EL (cell line): Measurements from ENCODE around the gene DUS1L.

Source experiments
- DNase-seq: peaks from one replicate; pipeline ENCODE4 v3.0.0-alpha.2; 2016

Gene DUS1L

DNA sequence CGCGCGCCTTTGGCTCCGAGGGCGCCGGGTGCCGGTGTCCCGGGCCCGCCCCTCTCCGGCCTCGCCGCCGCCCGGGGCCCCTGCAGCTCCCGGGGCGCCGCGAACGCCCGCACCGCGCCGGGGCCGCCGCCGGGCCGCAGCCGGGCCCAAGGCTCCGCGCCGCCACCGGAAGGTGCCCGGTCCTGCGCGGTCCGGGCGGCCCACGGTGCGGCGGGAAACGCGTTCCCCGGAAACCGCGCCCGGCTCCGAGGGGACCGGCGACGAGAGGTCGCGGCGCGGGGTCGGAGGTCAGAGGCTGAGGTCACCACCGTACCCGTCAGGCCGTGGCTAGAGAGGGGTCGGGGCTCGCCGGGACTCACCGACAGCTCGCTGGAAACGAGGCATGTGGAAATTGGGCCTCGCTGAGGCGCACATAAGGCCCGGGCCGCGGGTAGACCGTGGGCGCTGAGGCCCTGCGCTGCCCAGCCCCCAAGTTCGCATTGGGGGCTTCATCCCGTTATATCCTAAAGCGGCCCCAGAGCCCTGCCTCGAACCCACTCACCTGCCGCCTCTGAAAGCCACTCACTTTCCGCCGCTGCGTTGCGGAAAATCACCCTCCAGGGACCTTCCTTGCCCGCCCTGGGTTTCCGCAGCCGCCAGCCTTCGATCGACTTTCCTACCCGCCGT, at the start of gene DUS1L:
DUS1L (minus strand) TSS at position 167 of the 666 bp plus-strand sequence. CDS start 745 bp downstream, outside the sequence.
- peak; percentile 43 for DNase-seq

DNA sequence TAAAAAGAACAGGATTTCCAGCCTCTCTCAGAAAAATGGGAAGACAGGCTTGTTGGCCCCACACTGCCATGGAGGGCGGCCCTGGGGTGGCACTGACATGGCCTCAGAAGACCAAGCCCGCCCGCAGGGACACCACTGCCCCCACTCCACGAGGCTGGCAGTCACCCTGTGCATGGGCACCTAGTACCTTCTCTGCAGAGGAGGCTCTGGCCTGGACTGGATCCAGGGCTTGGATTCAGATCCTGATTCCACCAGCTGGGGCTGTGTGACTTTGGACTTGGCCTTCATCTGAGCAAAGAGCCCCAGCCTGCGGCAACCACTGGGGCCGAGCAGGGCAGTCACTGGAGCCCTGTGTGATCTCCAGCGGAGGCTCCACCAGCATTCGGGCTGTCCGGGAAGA, 49.3 kb upstream of the DUS1L start:
- DNase-seq: no peak

DNA sequence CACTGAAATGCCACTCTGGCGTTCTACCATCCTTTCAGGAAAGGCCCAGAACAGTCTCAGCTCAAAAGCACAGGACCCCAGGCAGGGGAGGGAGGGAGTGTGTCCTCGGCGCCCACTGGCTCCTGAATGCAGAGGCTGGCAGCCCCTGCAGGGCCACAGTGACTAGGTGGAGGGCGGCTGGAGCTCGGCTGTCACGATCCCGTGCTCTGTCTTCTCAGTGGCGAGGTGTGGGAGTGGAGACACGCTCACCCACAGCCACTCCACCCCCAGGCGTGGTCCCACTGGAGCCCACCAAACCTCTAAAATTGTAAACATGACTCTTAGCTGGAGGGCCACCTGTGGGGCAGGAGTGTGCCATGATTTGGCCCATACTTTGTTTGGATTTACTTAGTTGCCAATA, 48.8 kb upstream of the DUS1L start:
- DNase-seq: no peak

DNA sequence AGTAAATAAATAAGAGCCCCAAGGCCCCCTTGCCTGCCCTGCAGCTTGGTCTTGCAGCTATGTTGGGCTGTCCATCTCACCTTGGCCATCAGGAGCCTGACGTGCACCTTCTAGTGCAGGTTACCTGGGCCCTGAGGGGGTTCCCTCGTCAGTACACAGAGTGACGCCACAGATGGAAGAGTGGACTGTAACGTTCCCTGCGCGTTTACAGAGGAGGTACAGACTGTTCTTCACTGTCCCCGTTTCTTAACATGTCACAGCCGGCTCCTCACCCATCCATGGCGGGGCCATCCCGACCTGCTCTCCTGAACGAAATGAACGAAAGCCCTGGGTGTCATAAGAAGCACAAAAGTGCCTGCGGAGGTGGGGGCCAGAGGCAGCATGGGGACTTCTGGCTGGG, 48.3 kb upstream of the DUS1L start:
- no peak for DNase-seq

DNA sequence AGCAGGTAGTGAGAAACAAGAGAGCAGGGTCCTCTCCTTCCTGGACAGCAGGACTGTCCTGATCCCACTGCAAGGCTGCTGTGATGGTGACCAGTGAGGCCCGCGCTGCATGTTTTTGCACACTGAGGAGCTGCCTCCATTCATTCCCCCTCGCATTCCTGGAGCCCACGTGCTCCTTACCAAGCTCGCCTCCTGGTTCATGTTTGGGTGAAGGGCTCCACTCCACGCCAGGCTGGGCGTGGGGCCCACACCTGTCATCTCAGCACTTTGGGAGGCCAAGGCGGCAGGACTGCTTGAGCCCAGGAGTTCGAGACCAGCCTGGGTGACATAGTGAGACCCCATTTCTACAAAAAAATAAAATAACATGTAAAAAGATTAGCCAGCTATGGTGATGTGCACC, 47.8 kb upstream of the DUS1L start:
- no peak for DNase-seq

DNA sequence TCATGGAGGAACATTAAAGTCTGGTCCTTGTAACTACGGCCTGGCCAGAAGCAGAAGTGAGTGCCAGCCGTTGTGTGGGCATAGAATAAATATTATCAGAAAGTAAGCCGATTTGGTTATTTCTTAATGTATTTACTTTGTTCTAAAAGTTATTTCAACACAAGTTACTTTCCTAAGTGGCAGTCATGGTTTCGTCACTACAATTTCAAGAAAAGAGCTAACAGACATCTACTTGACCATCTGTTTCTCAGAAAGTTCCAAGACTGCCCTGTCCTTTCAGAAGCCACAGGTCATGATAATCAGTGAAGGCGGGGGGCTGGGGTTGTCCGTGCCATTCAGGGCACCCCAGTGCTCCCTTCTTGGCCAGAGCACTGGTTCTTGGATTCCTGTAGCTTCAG, 47.3 kb upstream of the DUS1L start:
- no peak for DNase-seq

DNA sequence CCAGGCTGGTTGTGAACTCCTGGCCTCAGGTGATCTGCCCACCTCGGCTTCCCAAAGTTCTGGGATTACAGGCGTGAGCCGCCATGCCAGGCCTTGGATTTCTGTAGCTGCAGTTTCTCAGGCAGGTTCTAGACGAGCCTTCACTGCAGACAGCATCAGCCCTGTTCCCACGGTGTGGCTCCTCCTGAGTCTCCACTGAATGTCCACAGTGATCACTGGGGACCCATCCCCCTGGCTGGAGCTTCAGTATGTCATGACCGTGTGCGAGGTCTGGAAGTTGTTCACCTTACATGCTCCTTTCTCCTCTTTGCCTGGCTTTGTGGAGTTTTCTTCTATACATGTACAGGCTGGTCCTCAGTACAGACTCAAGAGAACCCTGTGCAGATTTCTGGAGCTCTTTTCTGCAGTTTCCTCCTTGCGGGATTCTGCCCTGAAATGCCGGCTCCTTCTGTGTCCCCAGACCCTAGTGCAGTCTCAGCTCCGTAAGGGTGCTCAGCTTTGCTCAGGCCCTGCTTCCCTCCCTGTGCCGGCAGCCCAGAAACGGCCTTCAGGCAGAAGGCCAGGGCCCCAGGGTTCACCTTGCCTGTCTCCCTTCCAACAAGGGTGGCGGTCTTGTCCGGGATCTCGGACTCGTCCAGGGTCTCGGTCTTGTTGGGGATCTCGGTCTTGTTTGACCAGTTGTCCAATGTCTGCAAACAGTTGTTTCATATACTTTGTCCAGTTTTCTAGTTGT, 46.7 kb upstream of the DUS1L start:
- no peak for DNase-seq

DNA sequence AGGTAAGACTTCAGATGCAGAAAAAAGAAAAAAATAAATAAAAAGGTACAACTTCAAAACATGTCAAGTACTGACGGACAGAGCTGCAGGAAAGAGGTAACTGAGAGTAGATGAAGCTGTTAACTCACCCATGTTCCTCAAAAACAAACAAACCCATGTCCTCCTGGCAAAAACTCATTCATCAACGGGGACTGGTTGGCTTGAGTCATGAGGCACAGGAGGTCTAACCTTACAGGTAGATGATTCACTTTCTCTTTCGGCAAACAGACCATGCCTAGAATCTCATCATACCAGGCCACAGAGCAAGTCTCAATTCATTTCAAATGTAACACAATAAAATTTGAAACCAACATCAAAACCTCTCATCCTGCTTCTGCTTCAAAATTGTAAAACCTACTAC, 44.7 kb upstream of the DUS1L start:
- no peak for DNase-seq

DNA sequence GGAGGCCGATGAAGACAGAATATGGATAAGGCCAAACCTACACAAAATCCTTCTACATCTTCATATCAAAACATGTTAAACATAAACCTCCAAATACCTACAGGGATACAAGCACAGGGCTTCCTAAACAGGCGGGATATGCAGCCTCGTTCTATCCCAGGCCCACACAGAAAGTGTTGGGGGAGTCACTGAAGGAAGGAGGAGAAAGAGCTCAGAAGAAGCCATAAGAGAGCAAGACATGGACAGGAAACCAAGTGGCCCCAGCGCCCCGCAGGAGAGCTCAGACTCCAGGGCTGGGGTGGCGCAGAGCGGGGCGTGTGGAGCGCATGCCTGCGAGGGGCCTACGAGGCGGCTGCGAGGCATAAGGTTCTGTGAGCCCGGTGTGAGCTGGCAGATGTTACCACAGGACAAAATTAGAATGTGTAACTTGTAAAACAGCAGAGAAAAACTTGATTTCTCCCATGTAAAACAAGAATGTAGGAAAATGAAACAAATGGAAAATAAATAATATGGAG, 43.4 kb upstream of the DUS1L start:
- DNase-seq: no peak

DNA sequence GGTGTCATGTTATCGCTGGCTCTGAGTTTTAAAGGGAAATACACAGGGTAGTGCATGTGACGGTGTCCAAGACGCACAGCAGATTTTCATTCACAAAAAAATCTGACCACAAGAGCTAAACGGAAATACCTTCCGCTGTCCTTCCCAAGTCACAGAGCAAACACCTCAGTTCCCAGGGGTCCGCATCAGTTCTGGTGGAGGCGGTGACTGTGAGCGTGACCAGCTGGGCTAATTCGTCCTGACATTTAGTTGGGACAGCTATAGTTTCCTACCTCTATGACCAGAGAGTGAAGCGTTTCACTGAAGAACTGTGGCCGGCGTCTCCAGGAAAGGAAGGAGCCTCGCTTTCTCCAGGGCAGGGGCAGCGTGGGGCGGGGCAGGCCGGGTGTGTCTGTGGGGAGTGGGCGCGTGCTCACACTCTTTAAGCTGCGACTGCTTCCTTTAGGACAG, 42.9 kb upstream of the DUS1L start:
- DNase-seq: no peak

DNA sequence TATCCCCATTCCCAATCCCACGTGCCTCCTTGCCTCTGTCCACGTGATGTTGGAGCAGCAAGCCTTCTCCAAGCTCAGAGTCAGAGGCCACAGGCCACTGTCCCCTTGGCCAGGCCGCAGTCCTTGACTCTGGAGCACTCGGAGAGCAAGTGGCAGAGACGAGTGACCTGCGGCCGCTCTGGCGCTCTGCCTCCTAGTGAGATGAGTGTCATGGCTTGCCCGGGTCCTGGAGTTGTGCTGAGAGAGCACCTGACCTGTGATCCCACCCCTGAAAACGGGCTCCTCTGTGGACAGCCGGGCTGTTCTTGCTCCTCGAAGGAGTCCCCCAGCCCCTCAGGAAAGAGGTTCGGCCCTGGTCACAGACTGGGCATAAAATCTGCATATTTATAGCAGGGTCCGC, 42.4 kb upstream of the DUS1L start:
- no peak for DNase-seq

DNA sequence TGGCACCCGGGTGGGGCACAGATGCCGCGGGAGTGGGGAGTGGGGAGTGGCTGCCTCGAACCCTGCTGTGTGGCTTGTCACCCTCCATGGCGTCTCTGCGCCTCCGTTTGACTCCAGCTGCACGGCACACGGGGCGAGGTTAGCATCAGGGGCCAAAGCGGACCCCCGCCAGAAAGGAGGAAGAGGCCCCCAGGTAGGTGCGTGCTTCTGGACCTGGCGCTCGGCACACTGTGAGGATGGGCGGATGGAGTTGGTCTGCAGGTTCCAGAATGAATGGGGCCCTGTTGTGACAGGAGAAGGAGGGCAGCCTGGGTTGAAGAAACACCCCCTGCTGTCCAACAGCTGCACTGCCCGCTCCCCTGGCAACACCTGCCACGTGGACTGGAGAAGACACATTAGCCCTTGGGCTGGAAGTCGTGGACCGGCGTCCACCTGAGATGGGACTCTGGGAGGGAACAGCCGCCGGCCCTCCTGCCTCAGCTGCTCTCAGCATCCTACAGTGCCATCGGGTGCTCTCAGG, 41.8 kb upstream of the DUS1L start:
- DNase-seq: no peak

DNA sequence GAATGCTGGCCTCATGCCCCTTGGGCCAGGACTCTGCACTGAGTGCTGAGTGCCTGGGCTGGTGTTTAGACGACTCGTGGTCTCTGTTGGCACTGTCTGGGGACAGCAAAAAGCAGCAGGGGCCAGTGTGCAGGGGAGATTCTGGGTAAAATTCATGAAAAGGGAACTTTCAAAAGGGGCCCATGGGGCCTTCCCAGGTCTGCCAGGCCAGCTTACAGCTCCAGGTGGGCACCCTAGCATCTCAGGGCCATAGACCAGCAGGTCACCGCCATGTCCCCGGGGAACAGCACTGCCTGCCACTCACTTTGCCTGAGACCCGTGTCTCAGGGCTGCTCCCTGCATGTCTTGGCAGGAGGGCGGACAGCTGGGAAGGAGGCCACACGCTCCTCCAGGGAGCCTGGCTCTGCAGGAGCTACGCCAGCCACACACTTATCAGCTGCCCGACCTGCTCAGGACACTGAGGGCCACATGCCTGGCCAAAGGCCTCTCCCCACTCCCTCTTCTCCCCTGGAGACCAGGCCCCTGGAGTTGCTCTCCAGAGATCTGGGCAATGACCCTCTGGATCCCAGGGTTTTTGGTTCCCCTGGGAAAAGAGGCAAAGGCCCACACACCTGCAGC, 41.2 kb upstream of the DUS1L start:
- no peak for DNase-seq

DNA sequence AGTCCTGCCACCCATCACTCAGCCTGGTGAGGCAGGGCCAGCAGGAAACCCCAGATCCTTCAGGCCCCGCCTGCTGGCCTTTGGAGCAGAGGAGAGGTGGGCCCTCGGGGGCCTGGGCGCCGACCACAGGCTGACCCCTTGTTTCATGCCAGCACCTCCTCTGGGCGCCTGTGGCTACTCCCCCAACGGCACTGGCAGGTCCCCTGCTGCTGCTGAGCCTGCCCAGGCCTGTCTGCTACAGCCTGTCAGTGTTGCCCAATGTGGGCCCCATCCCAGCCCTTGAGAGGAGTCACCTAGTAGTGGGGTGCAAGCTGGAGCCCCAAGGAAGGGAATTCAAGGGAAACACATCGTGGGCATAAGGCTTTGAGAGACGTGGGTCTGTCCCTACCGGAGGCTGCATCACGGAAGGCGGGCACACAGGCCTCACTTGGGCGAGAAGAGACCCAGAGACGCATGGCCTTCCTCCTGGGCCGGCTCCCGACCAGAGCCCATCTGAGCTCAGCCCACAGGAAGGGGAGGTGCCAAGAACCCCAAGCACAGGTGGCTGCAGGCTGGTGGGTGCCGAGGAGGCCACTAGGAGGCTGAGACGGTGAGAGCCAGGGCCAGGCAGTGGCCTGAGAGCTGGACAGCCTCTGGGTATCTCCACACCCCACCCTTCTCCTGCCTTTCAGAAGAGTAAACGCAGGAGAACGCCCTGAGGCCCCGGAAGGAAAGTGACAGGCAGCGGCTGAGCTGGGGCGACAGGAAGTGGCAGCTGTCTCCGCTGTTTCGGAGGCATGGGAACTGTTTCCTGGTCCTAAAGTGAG, 40.5 kb upstream of the DUS1L start:
- peak; percentile 75 for DNase-seq

DNA sequence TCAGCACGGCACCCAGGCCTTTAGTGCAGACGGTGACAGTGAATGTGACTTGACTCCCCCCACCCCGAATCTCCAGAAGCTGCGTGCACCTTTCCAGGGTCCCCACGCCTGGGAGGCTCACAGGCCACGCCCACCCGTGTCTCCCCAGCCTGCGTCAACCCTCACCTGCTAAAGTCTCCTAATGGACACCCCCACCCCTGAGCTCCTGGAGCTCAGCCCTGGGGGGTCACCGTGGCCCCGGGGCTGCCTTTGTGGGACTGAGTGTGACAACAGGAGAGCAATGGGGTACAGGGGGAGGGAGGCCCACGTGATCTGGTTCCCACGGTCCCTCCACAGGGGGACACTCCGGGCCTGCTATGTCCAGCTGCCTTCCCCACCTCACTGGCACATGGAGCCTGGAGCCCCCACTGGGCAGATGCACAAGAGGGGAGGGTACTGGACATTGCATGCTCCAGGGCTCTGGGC, 39.8 kb upstream of the DUS1L start:
- DNase-seq: no peak

DNA sequence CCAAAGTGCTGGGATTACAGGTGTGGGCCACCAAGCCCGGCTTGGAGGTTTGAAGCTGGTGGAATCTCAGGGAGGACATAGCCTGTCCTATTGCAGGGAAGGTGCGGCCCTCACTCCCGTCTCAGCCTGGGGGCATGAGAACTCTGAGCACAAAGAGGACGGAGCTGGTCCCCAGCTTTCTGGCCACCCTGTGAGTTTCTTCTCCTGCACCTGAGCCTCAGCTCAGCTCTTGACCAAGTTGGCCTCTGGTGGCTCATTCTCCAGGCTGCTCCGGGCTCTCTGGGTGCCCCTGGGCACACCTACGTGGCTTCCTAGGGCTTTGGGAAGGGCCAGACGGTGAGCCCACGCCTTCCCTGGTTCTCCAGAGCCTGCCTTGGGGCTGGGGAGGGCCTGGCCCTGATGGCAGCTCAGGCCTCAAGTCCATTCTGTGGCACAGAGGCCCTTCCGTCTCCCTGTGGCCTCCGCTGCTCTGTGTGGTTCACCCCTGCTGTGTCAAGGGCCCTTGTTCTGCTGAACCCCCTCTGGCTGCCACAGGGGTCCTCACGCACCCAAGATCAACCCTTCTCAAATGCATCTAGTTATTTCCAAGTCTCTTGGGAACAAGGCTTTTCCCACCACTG, 39.3 kb upstream of the DUS1L start:
- DNase-seq: no peak

DNA sequence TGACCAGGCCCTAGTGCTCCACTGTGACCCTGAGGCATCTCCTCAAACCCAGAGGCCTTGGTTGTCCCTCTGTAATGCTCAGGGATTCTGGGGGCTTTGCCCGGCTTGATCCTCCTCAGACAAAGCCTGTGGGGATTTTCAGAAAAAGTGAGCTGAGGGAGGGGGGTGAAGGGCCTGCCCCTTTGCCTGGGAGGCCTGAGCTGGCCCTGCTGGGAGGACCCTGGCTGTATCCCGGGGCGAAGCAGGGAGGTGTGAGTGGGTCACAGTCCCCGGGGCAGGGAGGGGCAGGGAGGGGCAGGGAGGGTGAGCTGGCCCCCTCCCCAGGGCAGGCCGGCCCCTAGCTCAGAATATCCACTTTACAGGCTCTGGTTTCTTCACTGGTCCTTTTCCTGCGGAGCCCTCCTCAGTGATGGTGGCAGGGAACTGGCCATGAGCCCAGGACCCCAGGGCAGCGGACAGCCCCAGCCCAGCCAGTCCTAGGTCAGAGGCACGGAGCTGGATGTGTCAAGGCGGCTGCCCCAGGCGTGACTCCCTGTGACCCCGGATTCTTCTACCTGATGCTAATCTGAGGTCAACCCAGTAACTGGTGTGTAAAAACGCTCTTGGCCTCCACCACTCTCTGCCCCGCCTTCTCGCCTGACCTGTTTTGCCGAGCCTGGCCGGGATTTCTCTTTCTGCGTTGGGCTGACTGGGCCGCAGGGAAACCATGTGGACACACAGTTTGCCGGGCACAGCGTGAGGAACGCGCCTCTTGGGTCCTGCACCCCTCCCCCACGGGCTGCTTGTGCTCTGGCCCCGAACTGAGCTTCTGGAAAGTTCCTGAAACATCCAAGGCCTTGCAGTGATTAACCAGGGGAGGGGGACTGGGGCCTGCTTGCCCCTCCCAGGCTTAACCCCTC, 38.2 kb upstream of the DUS1L start:
- no peak for DNase-seq

DNA sequence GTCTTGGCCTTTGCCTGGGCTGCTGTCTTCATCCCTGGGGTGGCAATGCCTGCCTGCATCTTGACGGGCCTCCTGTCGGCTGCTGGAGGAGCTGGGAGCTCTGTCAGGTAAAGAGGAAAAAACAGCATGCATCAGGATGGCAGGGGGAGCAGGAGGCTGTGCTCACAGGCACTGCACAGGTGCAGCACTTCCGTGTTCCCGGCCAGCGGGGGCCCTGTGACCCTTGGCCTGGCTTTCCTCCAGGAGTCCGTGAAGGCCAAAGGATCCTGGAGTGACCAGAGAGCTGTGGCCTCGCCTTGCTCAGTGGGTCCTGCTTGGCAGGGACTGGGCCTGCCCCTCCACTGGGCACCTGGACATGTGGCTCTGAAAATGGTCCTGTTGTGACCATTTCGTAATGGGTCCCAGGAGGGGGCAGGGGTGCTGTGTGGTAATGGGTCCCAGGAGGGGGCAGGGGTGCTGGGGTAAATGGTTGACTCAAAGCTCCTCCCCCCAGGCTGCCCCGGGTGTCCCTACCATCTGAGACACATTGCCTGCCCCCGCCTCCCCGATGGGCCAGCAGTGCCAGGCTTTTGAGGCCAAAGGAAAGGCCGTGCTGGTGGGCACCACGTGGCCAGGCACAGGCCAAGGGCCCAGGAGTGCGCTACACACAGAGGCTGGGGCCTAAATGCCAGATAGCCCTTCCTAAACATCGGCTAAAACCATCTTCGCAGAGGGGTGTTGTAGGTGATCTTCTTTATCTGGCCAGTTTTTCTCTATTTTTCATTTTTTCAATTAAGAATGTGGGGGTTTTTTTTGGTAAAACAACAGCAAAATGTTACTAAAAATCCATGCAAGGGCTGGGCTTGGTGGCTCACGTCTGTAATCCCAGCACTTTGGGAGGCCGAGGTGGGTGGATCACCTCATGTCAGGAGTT, 36.4 kb upstream of the DUS1L start:
- DNase-seq: no peak

DNA sequence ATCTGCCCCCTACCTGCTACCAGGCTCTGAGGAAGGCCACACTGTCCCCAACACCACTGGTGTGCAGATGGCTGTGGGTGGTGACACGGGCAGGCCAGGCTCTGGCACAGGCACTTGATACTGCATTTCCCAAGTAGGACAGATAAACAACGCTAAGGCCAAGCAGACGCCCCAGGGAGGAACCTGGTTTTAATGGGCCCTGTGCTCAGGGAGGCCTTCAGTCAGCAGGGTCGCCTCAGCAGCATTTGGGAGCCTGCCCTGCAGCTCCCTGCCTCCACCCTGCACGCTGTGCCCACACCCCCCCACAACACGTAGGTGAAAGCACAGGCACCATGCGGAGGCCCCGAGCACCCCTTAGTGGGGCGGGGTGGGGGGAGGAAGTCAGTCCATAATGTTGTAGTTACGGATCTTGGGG, 35.7 kb upstream of the DUS1L start:
- no peak for DNase-seq
